ENCODE results near the gene TEX22.

The TEX22 gene

GRCh38 chr14:105452963-105453362, 54.6 kb downstream of the TEX22 start:
- TF ChIP-seq YY1 (IDR thresholded peaks at IDR 0.05; ENCODE audit: low read depth), result no peak
- TF ChIP-seq NFIC (IDR thresholded peaks at IDR 0.05), result peak; percentile 38; the same call in 1 of the 2 replicates
- TF ChIP-seq EP300 (IDR thresholded peaks at IDR 0.05; ENCODE audit: borderline replicate concordance), result 0 out of 2 replicates have a peak, but pooled peaks have one; percentile 36
- TF ChIP-seq, protein P1, sequence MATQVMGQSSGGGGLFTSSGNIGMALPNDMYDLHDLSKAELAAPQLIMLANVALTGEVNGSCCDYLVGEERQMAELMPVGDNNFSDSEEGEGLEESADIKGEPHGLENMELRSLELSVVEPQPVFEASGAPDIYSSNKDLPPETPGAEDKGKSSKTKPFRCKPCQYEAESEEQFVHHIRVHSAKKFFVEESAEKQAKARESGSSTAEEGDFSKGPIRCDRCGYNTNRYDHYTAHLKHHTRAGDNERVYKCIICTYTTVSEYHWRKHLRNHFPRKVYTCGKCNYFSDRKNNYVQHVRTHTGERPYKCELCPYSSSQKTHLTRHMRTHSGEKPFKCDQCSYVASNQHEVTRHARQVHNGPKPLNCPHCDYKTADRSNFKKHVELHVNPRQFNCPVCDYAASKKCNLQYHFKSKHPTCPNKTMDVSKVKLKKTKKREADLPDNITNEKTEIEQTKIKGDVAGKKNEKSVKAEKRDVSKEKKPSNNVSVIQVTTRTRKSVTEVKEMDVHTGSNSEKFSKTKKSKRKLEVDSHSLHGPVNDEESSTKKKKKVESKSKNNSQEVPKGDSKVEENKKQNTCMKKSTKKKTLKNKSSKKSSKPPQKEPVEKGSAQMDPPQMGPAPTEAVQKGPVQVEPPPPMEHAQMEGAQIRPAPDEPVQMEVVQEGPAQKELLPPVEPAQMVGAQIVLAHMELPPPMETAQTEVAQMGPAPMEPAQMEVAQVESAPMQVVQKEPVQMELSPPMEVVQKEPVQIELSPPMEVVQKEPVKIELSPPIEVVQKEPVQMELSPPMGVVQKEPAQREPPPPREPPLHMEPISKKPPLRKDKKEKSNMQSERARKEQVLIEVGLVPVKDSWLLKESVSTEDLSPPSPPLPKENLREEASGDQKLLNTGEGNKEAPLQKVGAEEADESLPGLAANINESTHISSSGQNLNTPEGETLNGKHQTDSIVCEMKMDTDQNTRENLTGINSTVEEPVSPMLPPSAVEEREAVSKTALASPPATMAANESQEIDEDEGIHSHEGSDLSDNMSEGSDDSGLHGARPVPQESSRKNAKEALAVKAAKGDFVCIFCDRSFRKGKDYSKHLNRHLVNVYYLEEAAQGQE (IDR thresholded peaks at IDR 0.05; ENCODE audit: low read depth), result peak; percentile 52
- no peak for TF ChIP-seq CREB1 (IDR thresholded peaks at IDR 0.05; ENCODE audit: low read depth)
- no peak for TF ChIP-seq FOXM1 (IDR thresholded peaks at IDR 0.05; ENCODE audit: borderline replicate concordance, low read depth)
- TF ChIP-seq TEAD4 (IDR thresholded peaks at IDR 0.05), result peak; percentile 77
- 0 out of 2 replicates have a peak, but pooled peaks have one; percentile 40 for TF ChIP-seq TCF12 (IDR thresholded peaks at IDR 0.05; ENCODE audit: low read depth)
- TF ChIP-seq, protein P2, sequence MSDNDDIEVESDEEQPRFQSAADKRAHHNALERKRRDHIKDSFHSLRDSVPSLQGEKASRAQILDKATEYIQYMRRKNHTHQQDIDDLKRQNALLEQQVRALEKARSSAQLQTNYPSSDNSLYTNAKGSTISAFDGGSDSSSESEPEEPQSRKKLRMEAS (IDR thresholded peaks at IDR 0.05), result peak; percentile 58

DNA sequence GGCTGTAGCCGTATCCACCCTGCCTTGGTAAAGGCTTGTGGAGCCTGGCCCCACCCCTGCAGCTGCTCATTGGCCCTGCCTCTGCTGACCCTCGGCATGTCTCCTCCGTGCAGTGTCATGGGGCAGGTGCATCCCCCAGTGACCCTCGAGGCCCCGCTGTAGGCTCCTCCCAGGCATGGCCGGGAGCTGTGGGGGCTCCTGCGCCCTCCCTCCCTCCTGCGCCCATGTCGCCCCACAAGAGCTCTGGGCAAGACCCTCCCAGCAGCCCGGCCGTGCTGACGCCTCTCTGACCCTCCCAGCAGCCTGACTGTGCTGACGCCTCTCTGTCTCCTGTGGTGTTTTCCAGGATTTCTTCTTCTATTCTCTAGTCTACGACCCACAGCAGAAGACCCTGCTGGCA, 55.5 kb downstream of the TEX22 start:
- TF ChIP-seq EGR1 (IDR thresholded peaks at IDR 0.05) (no peak), ZBTB7A (IDR thresholded peaks at IDR 0.05; ENCODE audit: low read depth) (no peak), NFIC (IDR thresholded peaks at IDR 0.05) (no peak), FOXM1 (IDR thresholded peaks at IDR 0.05; ENCODE audit: borderline replicate concordance, low read depth) (no peak), YY1 (IDR thresholded peaks at IDR 0.05; ENCODE audit: low read depth) (no peak), CEBPB (IDR thresholded peaks at IDR 0.05) (no peak), RAD21 (IDR thresholded peaks at IDR 0.05; ENCODE audit: low read depth) (no peak), EP300 (IDR thresholded peaks at IDR 0.05; ENCODE audit: borderline replicate concordance) (no peak), TAF1 (IDR thresholded peaks at IDR 0.05; ENCODE audit: low read depth) (no peak), CREB1 (IDR thresholded peaks at IDR 0.05; ENCODE audit: low read depth) (no peak), TEAD4 (IDR thresholded peaks at IDR 0.05) (no peak), TCF12 (IDR thresholded peaks at IDR 0.05; ENCODE audit: low read depth) (no peak)
- TF ChIP-seq, protein P3, sequence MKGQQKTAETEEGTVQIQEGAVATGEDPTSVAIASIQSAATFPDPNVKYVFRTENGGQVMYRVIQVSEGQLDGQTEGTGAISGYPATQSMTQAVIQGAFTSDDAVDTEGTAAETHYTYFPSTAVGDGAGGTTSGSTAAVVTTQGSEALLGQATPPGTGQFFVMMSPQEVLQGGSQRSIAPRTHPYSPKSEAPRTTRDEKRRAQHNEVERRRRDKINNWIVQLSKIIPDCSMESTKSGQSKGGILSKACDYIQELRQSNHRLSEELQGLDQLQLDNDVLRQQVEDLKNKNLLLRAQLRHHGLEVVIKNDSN (IDR thresholded peaks at IDR 0.05), result no peak
- TF ChIP-seq, protein P1 (IDR thresholded peaks at IDR 0.05; ENCODE audit: low read depth), result no peak
- TF ChIP-seq, protein P2 (IDR thresholded peaks at IDR 0.05), result no peak

DNA sequence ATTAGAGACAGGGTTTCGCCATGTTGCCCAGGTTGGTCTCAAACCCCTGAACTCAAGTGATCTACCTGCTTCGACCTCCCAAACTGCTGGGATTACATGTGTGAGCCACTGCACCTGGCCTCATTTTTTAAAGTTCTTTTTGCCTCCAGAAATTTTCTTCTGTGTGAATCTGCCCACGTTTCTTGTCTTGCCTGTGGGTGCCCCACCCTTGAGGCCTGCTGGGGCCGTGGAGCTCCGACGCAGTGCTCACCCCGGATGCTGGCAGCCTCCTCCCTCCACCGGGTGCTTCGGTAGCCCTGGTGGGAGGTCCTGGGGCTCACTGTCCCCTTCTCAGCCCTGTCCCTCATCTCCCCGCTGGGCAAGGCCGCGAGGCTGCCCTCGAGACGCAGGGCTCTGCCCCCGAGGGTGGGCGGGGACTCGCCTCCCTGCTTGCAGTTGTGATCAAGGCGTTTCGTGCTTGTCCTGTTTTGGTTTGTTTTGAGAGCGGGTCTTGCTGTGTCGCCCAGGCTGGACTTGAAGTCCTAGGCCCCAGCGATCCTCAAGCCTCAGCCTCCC, 56.8 kb downstream of the TEX22 start:
- TF ChIP-seq EGR1 (IDR thresholded peaks at IDR 0.05) (no peak), EP300 (IDR thresholded peaks at IDR 0.05; ENCODE audit: borderline replicate concordance) (no peak), YY1 (IDR thresholded peaks at IDR 0.05; ENCODE audit: low read depth) (no peak), NFIC (IDR thresholded peaks at IDR 0.05) (no peak), TAF1 (IDR thresholded peaks at IDR 0.05; ENCODE audit: low read depth) (no peak), FOXM1 (IDR thresholded peaks at IDR 0.05; ENCODE audit: borderline replicate concordance, low read depth) (no peak), CREB1 (IDR thresholded peaks at IDR 0.05; ENCODE audit: low read depth) (no peak), TCF12 (IDR thresholded peaks at IDR 0.05; ENCODE audit: low read depth) (no peak), TEAD4 (IDR thresholded peaks at IDR 0.05) (no peak), RAD21 (IDR thresholded peaks at IDR 0.05; ENCODE audit: low read depth) (no peak), ZBTB7A (IDR thresholded peaks at IDR 0.05; ENCODE audit: low read depth) (no peak), CEBPB (IDR thresholded peaks at IDR 0.05) (no peak)
- TF ChIP-seq, protein P2 (IDR thresholded peaks at IDR 0.05), result no peak
- TF ChIP-seq, protein P1 (IDR thresholded peaks at IDR 0.05; ENCODE audit: low read depth), result no peak
- TF ChIP-seq, protein P3 (IDR thresholded peaks at IDR 0.05), result no peak
